CD4-positive, alpha-beta T cell (primary cell): Measurements from ENCODE around the gene PCBP2. TPM values are rescaled to one million over a fixed set of nuclear protein-coding genes. Genes with fewer than 3 reads are reported as not detected.

Experiments
- ATAC-seq: fragments of 200-7000 bp; cut with Tn5 transposase; one replicate; pipeline ENCODE4 v1.10.0; 2022; ENCODE audit warnings: mild to moderate bottlenecking; ENCODE audit not compliant: poor library complexity
- CTCF ChIA-PET: fragments of 350-600 bp; sonication (Branson Sonifier 250); formaldehyde crosslinking; loops from one replicate; lab custom pipeline; 2021; ENCODE audit warnings: antibody characterized with exemption, inconsistent platforms; lab: Charles Lee
- POLR2A ChIA-PET: fragments of 350-600 bp; sonication (Branson Sonifier 250); formaldehyde crosslinking; loops from one replicate; lab custom pipeline; 2021; ENCODE audit warnings: antibody characterized with exemption, inconsistent platforms; lab: Charles Lee
- DNase-seq, 14 experiments: peaks; one replicate each; pipeline ENCODE4 v3.0.0-alpha.2; 2013 to 2020; ENCODE audit warnings: mixed read lengths in 2 of 14
- H3K27ac ChIP-seq, 2 donors: one replicate each; pipeline versions ENCODE4 v1.5.1 to v1.7.0; 2013; ENCODE audit warnings: low read length in 2 of 2, low read depth in 1 of 2, mild to moderate bottlenecking in 1 of 2
- H3K27me3 ChIP-seq, 2 experiments: 1 replicate in 1 of 2; 2 replicates in 1 of 2; pipeline versions ENCODE4 v1.6.1 to v1.7.0; 2013; ENCODE audit warnings: low read length in 2 of 2, control low read depth in 1 of 2, mild to moderate bottlenecking in 1 of 2, moderate library complexity in 1 of 2; ENCODE audit not compliant: insufficient read depth in 2 of 2, control insufficient read depth in 1 of 2
- H3K36me3 ChIP-seq: one replicate; pipeline ENCODE4 v1.6.1; 2013; ENCODE audit warnings: low read length, control low read depth; ENCODE audit not compliant: insufficient read depth
- H3K4me1 ChIP-seq: one replicate; pipeline ENCODE4 v1.6.1; 2013; ENCODE audit warnings: low read length, control low read depth; ENCODE audit not compliant: insufficient read depth
- H3K4me3 ChIP-seq: one replicate; pipeline ENCODE4 v1.5.1; 2013; ENCODE audit warnings: mild to moderate bottlenecking, low read length, moderate library complexity
- H3K9me3 ChIP-seq, 2 experiments: 1 replicate in 1 of 2; 2 replicates in 1 of 2; pipeline versions ENCODE4 v1.6.1 to v1.7.0; 2013; ENCODE audit warnings: low read length in 2 of 2, mild to moderate bottlenecking in 2 of 2, control low read depth in 1 of 2, moderate library complexity in 1 of 2; ENCODE audit not compliant: control insufficient read depth in 1 of 2, insufficient read depth in 1 of 2
- H3K27ac Mint-ChIP-seq: one replicate; pipeline ENCODE4 v1.8.0; 2020; ENCODE audit warnings: mixed read lengths
- H3K27me3 Mint-ChIP-seq: one replicate; pipeline ENCODE4 v1.8.0; 2021; ENCODE audit warnings: mixed read lengths
- H3K36me3 Mint-ChIP-seq: one replicate; pipeline ENCODE4 v1.8.0; 2021; ENCODE audit warnings: low read depth, mixed read lengths
- H3K4me1 Mint-ChIP-seq: one replicate; pipeline ENCODE4 v1.8.0; 2021; ENCODE audit warnings: low read depth, mixed read lengths
- H3K4me3 Mint-ChIP-seq: one replicate; pipeline ENCODE4 v1.8.0; 2020; ENCODE audit warnings: mild to moderate bottlenecking, mixed read lengths
- H3K9me3 Mint-ChIP-seq: one replicate; pipeline ENCODE4 v1.8.0; 2020; ENCODE audit warnings: mixed read lengths
- intact Hi-C, 2 experiments: fragments of 100-400 bp; cut with DNase I in 1 of 2; cut with micrococcal nuclease in 1 of 2; formaldehyde crosslinking; loops; one replicate each; pipeline versions ENCODE4 v1.15.1 to v1.9.0; 2023 to 2025; cut with DNase I, micrococcal nuclease
- total RNA-seq, 174 experiments: library from RNA in 2 of 174; stranded (reverse) in 2 of 174; gene quantifications; one replicate each; pipeline ENCODE4 v1.2.3 and lab custom pipeline; 2021 to 2026
- TF ChIP-seq, protein P1 (sequence below): fragments of 200-600 bp; IDR thresholded peaks from one replicate; pipeline ENCODE4 v1.8.0; 2022; ENCODE audit warnings: antibody characterized with exemption, mild to moderate bottlenecking

PCBP2 gene
- total RNA-seq, 2 experiments from 2014 or later, result 1,331 to 1,359 TPM

DNA sequence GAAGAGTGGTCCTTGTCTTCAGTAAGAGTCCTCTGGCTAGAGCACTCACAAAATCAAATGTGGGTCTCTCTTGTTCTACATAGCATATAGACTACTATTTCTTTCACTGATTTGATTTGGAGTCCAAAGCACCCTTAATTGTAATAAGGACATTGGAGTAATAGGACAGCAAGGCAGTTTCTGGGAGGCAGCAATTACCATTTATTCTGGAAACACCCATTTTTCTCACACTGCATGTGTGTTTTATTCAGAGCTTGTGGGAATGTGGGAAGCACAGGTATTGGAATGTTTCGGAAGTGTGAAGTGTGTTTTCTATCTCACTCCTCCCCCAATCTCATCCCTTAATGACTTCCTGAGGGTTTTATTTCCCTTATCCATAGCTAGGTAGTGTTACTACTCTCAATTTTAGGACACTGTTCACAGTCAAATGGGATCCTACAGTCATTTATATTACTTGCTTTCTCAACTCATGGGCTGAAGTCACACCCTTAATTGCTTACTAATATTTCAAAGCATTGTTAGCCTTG lies 20.2 kb downstream of the PCBP2 start:
- peaks cover 65% of the 10 kb centered on the region for H3K4me1 Mint-ChIP-seq
- Histone ChIP-seq H3K4me1 (peaks cover 18% of the 10 kb centered on the region), H3K27me3 (no peaks in the 10 kb centered on the region), H3K9me3 (no peaks in the 10 kb centered on the region), H3K4me3 (no peak overlapping the region), H3K36me3 (peaks cover 99% of the 10 kb centered on the region), H3K27ac (no peak overlapping the region)
- ATAC-seq (no peak), DNase-seq (no peak)
- POLR2A ChIA-PET, result interaction anchor here (0.8 to 0.9 kb wide), 2 partner anchors 23 to 93 kb away, joined by 3 read pairs; no protein-coding TSS in a partner anchor
- H3K36me3 Mint-ChIP-seq, result peaks cover 100% of the 10 kb centered on the region
- no peaks in the 10 kb centered on the region for H3K9me3 Mint-ChIP-seq
- intact Hi-C loops, result no loop called here
- H3K27ac Mint-ChIP-seq, result peak overlapping the region; percentile 7
- TF ChIP-seq, protein P1, sequence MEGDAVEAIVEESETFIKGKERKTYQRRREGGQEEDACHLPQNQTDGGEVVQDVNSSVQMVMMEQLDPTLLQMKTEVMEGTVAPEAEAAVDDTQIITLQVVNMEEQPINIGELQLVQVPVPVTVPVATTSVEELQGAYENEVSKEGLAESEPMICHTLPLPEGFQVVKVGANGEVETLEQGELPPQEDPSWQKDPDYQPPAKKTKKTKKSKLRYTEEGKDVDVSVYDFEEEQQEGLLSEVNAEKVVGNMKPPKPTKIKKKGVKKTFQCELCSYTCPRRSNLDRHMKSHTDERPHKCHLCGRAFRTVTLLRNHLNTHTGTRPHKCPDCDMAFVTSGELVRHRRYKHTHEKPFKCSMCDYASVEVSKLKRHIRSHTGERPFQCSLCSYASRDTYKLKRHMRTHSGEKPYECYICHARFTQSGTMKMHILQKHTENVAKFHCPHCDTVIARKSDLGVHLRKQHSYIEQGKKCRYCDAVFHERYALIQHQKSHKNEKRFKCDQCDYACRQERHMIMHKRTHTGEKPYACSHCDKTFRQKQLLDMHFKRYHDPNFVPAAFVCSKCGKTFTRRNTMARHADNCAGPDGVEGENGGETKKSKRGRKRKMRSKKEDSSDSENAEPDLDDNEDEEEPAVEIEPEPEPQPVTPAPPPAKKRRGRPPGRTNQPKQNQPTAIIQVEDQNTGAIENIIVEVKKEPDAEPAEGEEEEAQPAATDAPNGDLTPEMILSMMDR, result no peak
- H3K4me3 Mint-ChIP-seq, result no peak overlapping the region
- no peaks in the 10 kb centered on the region for H3K27me3 Mint-ChIP-seq
- CTCF ChIA-PET, result interaction anchor here (2.4 kb wide), 1 partner anchor 10 kb away, joined by 9 read pairs; no protein-coding TSS in a partner anchor

DNA sequence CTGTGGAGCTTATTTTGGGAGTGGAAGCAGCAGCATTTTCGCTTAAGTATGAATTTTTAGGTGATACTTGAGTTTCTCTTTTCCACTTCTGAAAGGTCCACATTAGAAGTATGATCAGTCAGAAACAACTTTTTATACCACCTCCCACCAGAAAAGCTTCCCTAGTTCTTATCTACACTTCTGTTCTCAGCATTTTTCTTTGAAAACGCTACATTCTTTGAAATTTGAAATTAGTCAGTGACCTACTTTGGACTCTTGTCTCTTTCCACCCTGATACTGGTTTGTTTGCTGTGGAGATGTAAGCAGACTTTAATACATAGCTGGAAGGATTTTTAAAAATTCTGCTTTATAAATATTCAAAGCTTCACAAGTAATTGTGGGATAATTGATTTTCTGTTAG lies 22.2 kb downstream of the PCBP2 start:
- peak overlapping the region in 1 of 2 donors; percentile 3 for H3K27ac ChIP-seq
- TF ChIP-seq, protein P1, result no peak
- peaks cover 18% of the 10 kb centered on the region for H3K4me1 ChIP-seq
- CTCF ChIA-PET, result interaction anchor here (1.4 to 2.4 kb wide), 4 partner anchors 8 to 35 kb away, joined by 3 to 9 read pairs (median 6); partner anchors contain the start of gene TARBP2
- no peak for ATAC-seq
- no peak for DNase-seq
- peak overlapping the region; percentile 72 for H3K27ac Mint-ChIP-seq
- peaks cover 57% of the 10 kb centered on the region for H3K4me1 Mint-ChIP-seq
- no peak overlapping the region for H3K4me3 ChIP-seq
- peaks cover 99% of the 10 kb centered on the region for H3K36me3 ChIP-seq
- intact Hi-C loops, result no loop called here
- H3K27me3 ChIP-seq, result no peaks in the 10 kb centered on the region
- H3K9me3 ChIP-seq, result no peaks in the 10 kb centered on the region
- no peaks in the 10 kb centered on the region for H3K27me3 Mint-ChIP-seq
- no peaks in the 10 kb centered on the region for H3K9me3 Mint-ChIP-seq
- no peak overlapping the region for H3K4me3 Mint-ChIP-seq
- H3K36me3 Mint-ChIP-seq, result peaks cover 99% of the 10 kb centered on the region
- POLR2A ChIA-PET, result interaction anchor here (0.8 to 4.7 kb wide), 4 partner anchors 11 to 52 kb away, joined by 3 to 31 read pairs (median 3); partner anchors contain the start of genes MAP3K12 and TARBP2

DNA sequence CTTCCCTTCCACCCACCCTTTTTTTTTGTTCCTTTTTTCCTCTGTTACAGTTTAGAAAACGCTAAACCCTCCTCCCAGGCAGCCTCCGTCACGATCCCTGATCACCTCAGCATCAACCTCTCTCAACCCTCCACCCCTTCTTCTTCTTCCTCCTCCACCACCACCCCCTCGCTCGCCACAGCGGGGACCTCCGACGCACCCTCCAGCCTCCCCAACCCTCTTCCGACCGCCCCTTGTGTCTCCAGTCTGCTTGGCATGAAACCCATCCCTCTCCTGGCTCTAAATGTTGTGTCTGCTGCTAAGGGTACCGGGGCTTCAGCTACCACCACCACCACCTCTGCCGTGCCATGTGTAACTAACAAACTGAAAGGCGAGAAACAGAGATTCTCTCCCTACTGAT lies 22.9 kb downstream of the PCBP2 start:
- TF ChIP-seq, protein P1, result no peak
- no peak overlapping the region for H3K4me3 ChIP-seq
- no peaks in the 10 kb centered on the region for H3K27me3 Mint-ChIP-seq
- peak overlapping the region; percentile 4 for H3K4me3 Mint-ChIP-seq
- peaks cover 99% of the 10 kb centered on the region for H3K36me3 ChIP-seq
- POLR2A ChIA-PET, result interaction anchor here (0.6 to 4.7 kb wide), 6 partner anchors 14 to 241 kb away, joined by 3 to 31 read pairs (median 3); partner anchors contain the start of genes MAP3K12, SP1 and TARBP2
- peaks cover 60% of the 10 kb centered on the region for H3K4me1 Mint-ChIP-seq
- no peaks in the 10 kb centered on the region for H3K9me3 ChIP-seq
- intact Hi-C loops, result no loop called here
- no peaks in the 10 kb centered on the region for H3K9me3 Mint-ChIP-seq
- H3K4me1 ChIP-seq, result peaks cover 15% of the 10 kb centered on the region
- peak in 1 of 14 experiments; percentile 23 for DNase-seq
- H3K27ac ChIP-seq, result peak overlapping the region in 1 of 2 donors; percentile 0
- CTCF ChIA-PET, result interaction anchor here (0.7 to 2.2 kb wide), 5 partner anchors 12 to 191 kb away, joined by 3 to 7 read pairs (median 4); no protein-coding TSS in a partner anchor
- H3K36me3 Mint-ChIP-seq, result peaks cover 99% of the 10 kb centered on the region
- no peaks in the 10 kb centered on the region for H3K27me3 ChIP-seq
- ATAC-seq, result peak; percentile 40
- peak overlapping the region; percentile 72 for H3K27ac Mint-ChIP-seq
